ENCODE measurements around the gene MAP3K4.

The MAP3K4 gene

GRCh38 chr6:161135695-161136591 lies 144.4 kb downstream of the MAP3K4 start:
- Histone ChIP-seq H3K27me3 (ENCODE audit: control insufficient read depth, insufficient read depth, low read length) (no peaks in the 10 kb centered on the region), H3K4me1 (ENCODE audit: control insufficient read depth, insufficient read depth, low read length) (no peaks in the 10 kb centered on the region), H3K4me3 (ENCODE audit: low read length) (no peak overlapping the region), H3K9me3 (ENCODE audit: control insufficient read depth, insufficient read depth, low read length) (no peaks in the 10 kb centered on the region), H3K27ac (ENCODE audit: low read length) (no peak overlapping the region), H3K36me3 (ENCODE audit: control insufficient read depth, insufficient read depth, low read length) (peaks cover 2% of the 10 kb centered on the region; the same call in 1 of the 2 replicates)
- no CpG with 5 or more reads among the region's 23 CpGs for WGBS (ENCODE audit: insufficient coverage, insufficient read length)
- no peak for DNase-seq (ENCODE audit: low read depth, low spot score)

DNA sequence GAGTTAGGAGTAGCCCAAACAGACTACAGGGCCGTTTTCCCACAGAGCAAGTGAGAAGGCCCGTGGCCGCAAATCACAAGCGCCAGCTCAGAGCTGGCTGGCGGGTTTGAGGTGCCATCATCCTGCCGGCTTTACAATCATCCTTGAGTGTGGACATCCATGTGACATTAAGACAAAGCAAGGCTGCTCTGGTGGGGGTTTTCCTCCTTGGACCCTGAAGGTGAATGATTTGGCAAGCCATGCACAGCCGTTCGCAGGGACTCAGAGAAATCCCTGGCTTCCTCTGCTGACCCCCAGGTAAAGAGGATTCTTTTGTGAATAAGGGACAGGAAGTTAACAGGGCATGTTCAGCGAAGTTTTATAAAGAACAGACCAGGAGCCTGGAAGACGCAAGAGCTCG lies 145.1 kb downstream of the MAP3K4 start:
- no peaks in the 10 kb centered on the region for H3K4me1 ChIP-seq (ENCODE audit: control insufficient read depth, insufficient read depth, low read length)
- H3K27me3 ChIP-seq (ENCODE audit: control insufficient read depth, insufficient read depth, low read length), result no peaks in the 10 kb centered on the region
- H3K27ac ChIP-seq (ENCODE audit: low read length), result no peak overlapping the region
- peaks cover 5% of the 10 kb centered on the region; the same call in 1 of the 2 replicates for H3K36me3 ChIP-seq (ENCODE audit: control insufficient read depth, insufficient read depth, low read length)
- no peak overlapping the region for H3K4me3 ChIP-seq (ENCODE audit: low read length)
- DNase-seq (ENCODE audit: low read depth, low spot score), result no peak
- H3K9me3 ChIP-seq (ENCODE audit: control insufficient read depth, insufficient read depth, low read length), result no peaks in the 10 kb centered on the region
- WGBS (ENCODE audit: insufficient coverage, insufficient read length), result no CpG with 5 or more reads among the region's 11 CpGs

DNA sequence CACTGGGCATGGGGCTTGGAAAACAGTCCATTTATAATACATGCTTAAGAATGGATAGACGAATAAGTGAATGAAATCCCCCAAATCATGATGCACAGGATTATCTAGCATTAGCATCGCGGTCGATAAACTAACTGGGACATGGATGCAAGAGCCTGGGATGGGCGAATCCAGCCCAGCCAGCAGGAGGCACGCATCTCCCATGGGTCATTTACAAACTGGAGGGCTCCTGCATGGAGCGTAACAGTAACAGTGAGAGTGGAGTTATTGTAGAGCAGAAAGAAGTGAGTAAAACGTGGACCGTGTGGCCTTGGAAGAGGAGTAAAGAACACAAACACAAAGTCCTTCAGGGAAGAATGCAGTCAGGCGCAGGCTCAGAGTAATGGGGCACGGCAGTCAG lies 145.8 kb downstream of the MAP3K4 start:
- Histone ChIP-seq H3K27me3 (ENCODE audit: control insufficient read depth, insufficient read depth, low read length) (no peaks in the 10 kb centered on the region), H3K36me3 (ENCODE audit: control insufficient read depth, insufficient read depth, low read length) (peaks cover 5% of the 10 kb centered on the region; the same call in 1 of the 2 replicates), H3K9me3 (ENCODE audit: control insufficient read depth, insufficient read depth, low read length) (no peaks in the 10 kb centered on the region), H3K4me1 (ENCODE audit: control insufficient read depth, insufficient read depth, low read length) (no peaks in the 10 kb centered on the region), H3K4me3 (ENCODE audit: low read length) (no peak overlapping the region), H3K27ac (ENCODE audit: low read length) (no peak overlapping the region)
- WGBS (ENCODE audit: insufficient coverage, insufficient read length), result no CpG with 5 or more reads among the region's 11 CpGs
- no peak for DNase-seq (ENCODE audit: low read depth, low spot score)

DNA sequence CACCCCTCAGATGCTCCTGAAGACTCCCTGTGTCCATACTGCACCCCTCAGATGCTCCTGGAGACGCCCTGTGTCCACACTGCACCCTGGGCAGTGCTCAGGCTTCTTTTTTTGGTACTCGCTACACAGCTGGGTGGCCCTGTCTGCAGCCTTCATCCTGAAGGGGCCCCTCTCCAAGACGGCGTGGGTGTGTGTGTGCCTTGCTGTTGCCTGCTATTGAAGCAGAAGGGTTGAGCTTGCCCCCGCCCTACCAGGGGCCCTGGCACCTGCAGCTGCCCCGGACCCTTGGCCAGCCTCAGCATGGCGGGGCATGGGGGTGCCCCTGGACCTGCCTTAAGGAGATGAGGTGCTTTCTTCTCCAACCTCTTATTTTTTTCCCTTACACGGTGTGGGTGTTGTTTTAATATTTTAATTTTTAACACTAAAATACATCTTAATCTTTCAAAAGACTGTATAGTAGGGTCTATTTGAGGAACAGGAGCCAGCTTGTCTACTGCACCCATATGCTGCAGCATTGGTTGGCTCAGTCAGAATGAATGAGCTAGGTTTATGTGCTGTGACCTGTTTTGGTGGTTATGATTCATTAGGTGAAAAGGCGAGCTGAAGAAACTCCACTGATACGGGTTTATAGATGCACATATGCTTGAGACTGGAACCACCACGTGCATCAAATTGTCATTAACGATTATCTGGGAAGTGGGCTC lies 146.4 kb downstream of the MAP3K4 start:
- no peaks in the 10 kb centered on the region for H3K4me1 ChIP-seq (ENCODE audit: control insufficient read depth, insufficient read depth, low read length)
- no peak overlapping the region for H3K27ac ChIP-seq (ENCODE audit: low read length)
- no CpG with 5 or more reads among the region's 12 CpGs for WGBS (ENCODE audit: insufficient coverage, insufficient read length)
- no peak for DNase-seq (ENCODE audit: low read depth, low spot score)
- no peaks in the 10 kb centered on the region for H3K9me3 ChIP-seq (ENCODE audit: control insufficient read depth, insufficient read depth, low read length)
- peaks cover 5% of the 10 kb centered on the region; the same call in 1 of the 2 replicates for H3K36me3 ChIP-seq (ENCODE audit: control insufficient read depth, insufficient read depth, low read length)
- H3K4me3 ChIP-seq (ENCODE audit: low read length), result no peak overlapping the region
- no peaks in the 10 kb centered on the region for H3K27me3 ChIP-seq (ENCODE audit: control insufficient read depth, insufficient read depth, low read length)

GRCh38 chr6:161138543-161139303 lies 147.2 kb downstream of the MAP3K4 start:
- no peaks in the 10 kb centered on the region for H3K27me3 ChIP-seq (ENCODE audit: control insufficient read depth, insufficient read depth, low read length)
- no peak for DNase-seq (ENCODE audit: low read depth, low spot score)
- no CpG with 5 or more reads among the region's 23 CpGs for WGBS (ENCODE audit: insufficient coverage, insufficient read length)
- no peaks in the 10 kb centered on the region for H3K9me3 ChIP-seq (ENCODE audit: control insufficient read depth, insufficient read depth, low read length)
- no peaks in the 10 kb centered on the region for H3K4me1 ChIP-seq (ENCODE audit: control insufficient read depth, insufficient read depth, low read length)
- no peak overlapping the region for H3K27ac ChIP-seq (ENCODE audit: low read length)
- H3K36me3 ChIP-seq (ENCODE audit: control insufficient read depth, insufficient read depth, low read length), result peaks cover 5% of the 10 kb centered on the region; the same call in 1 of the 2 replicates
- no peak overlapping the region for H3K4me3 ChIP-seq (ENCODE audit: low read length)

DNA sequence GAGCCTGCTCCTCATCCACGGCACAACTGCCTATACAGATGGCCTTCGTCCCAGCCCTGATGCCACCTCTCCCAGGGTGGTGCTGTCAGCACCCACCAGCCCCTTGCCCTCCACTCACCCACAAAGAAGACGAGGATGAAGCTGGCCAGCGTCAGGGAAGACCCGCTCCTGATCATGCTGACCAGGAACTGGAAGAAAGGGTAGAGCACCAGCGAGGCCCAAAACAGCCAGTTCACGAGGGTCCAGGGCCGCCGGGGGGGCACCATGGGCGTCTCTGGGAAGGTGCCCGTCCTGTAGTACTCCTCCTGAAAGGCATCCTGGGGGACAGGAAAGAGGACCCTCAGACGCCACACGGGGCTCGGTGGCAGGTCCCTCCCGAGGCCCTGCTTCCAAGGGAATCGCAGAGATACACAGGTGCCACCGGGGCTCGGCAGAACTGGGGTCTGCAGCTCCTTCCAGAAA lies 147.8 kb downstream of the MAP3K4 start:
- H3K9me3 ChIP-seq (ENCODE audit: control insufficient read depth, insufficient read depth, low read length), result no peaks in the 10 kb centered on the region
- H3K36me3 ChIP-seq (ENCODE audit: control insufficient read depth, insufficient read depth, low read length), result peaks cover 5% of the 10 kb centered on the region; the same call in 1 of the 2 replicates
- H3K27ac ChIP-seq (ENCODE audit: low read length), result no peak overlapping the region
- H3K27me3 ChIP-seq (ENCODE audit: control insufficient read depth, insufficient read depth, low read length), result no peaks in the 10 kb centered on the region
- no CpG with 5 or more reads among the region's 18 CpGs for WGBS (ENCODE audit: insufficient coverage, insufficient read length)
- H3K4me1 ChIP-seq (ENCODE audit: control insufficient read depth, insufficient read depth, low read length), result no peaks in the 10 kb centered on the region
- DNase-seq (ENCODE audit: low read depth, low spot score), result no peak
- no peak overlapping the region for H3K4me3 ChIP-seq (ENCODE audit: low read length)

GRCh38 chr6:161139766-161140553 lies 148.4 kb downstream of the MAP3K4 start:
- Histone ChIP-seq H3K36me3 (ENCODE audit: control insufficient read depth, insufficient read depth, low read length) (peaks cover 5% of the 10 kb centered on the region; the same call in 1 of the 2 replicates), H3K4me1 (ENCODE audit: control insufficient read depth, insufficient read depth, low read length) (no peaks in the 10 kb centered on the region), H3K27me3 (ENCODE audit: control insufficient read depth, insufficient read depth, low read length) (no peaks in the 10 kb centered on the region), H3K9me3 (ENCODE audit: control insufficient read depth, insufficient read depth, low read length) (no peaks in the 10 kb centered on the region), H3K27ac (ENCODE audit: low read length) (no peak overlapping the region), H3K4me3 (ENCODE audit: low read length) (no peak overlapping the region)
- no CpG with 5 or more reads among the region's 28 CpGs for WGBS (ENCODE audit: insufficient coverage, insufficient read length)
- DNase-seq (ENCODE audit: low read depth, low spot score), result no peak

GRCh38 chr6:161140554-161140875 lies 148.9 kb downstream of the MAP3K4 start:
- no peaks in the 10 kb centered on the region for H3K4me1 ChIP-seq (ENCODE audit: control insufficient read depth, insufficient read depth, low read length)
- no peak for DNase-seq (ENCODE audit: low read depth, low spot score)
- H3K27me3 ChIP-seq (ENCODE audit: control insufficient read depth, insufficient read depth, low read length), result no peaks in the 10 kb centered on the region
- no peaks in the 10 kb centered on the region for H3K9me3 ChIP-seq (ENCODE audit: control insufficient read depth, insufficient read depth, low read length)
- no CpG with 5 or more reads among the region's 10 CpGs for WGBS (ENCODE audit: insufficient coverage, insufficient read length)
- peaks cover 5% of the 10 kb centered on the region; the same call in 1 of the 2 replicates for H3K36me3 ChIP-seq (ENCODE audit: control insufficient read depth, insufficient read depth, low read length)
- H3K27ac ChIP-seq (ENCODE audit: low read length), result no peak overlapping the region
- no peak overlapping the region for H3K4me3 ChIP-seq (ENCODE audit: low read length)

- Histone ChIP-seq H3K4me1 (ENCODE audit: control insufficient read depth, insufficient read depth, low read length) (no peaks in the 10 kb centered on the region), H3K9me3 (ENCODE audit: control insufficient read depth, insufficient read depth, low read length) (no peaks in the 10 kb centered on the region), H3K27ac (ENCODE audit: low read length) (no peak overlapping the region), H3K36me3 (ENCODE audit: control insufficient read depth, insufficient read depth, low read length) (peaks cover 5% of the 10 kb centered on the region; the same call in 1 of the 2 replicates), H3K4me3 (ENCODE audit: low read length) (no peak overlapping the region), H3K27me3 (ENCODE audit: control insufficient read depth, insufficient read depth, low read length) (no peaks in the 10 kb centered on the region)
- no CpG with 5 or more reads among the region's 11 CpGs for WGBS (ENCODE audit: insufficient coverage, insufficient read length)
- no peak for DNase-seq (ENCODE audit: low read depth, low spot score)
These were observed 149.6 kb downstream of the MAP3K4 start for GRCh38 chr6:161141173-161141572.
